WTC11 (cell line): ENCODE data around the gene LRRC27.

Source experiments
- ATF1 ChIP-seq: sonication (generic); formaldehyde crosslinking; IDR thresholded peaks from 2 replicates; pipeline ENCODE4 v1.8.1; 2023; ENCODE audit warnings: mild to moderate bottlenecking, moderate library complexity, missing genetic modification reagents
- GABPB1 ChIP-seq: sonication (generic); formaldehyde crosslinking; IDR thresholded peaks from 2 replicates; pipeline ENCODE4 v1.8.1; 2023; ENCODE audit warnings: mild to moderate bottlenecking, missing genetic modification reagents
- NR1H2 ChIP-seq: sonication (generic); formaldehyde crosslinking; IDR thresholded peaks from 2 replicates; pipeline ENCODE4 v1.9.0; 2021; ENCODE audit warnings: mild to moderate bottlenecking, moderate library complexity, missing genetic modification reagents
- SP1 ChIP-seq: sonication (generic); formaldehyde crosslinking; conservative IDR thresholded peaks from 2 replicates; pipeline ENCODE4 v1.8.1; 2022; ENCODE audit warnings: missing genetic modification reagents
- TF ChIP-seq, protein P1 (sequence below): fragments of 200-600 bp; IDR thresholded peaks from 2 replicates; pipeline ENCODE4 v1.8.0; 2022; ENCODE audit warnings: antibody characterized with exemption
- TF ChIP-seq, protein P2 (sequence below): sonication (generic); formaldehyde crosslinking; IDR thresholded peaks from 2 replicates; pipeline ENCODE4 v1.8.0; 2022; ENCODE audit warnings: mild to moderate bottlenecking, missing genetic modification reagents
- TF ChIP-seq, protein P3 (sequence below): sonication (generic); formaldehyde crosslinking; IDR thresholded peaks from 2 replicates; pipeline ENCODE4 v1.8.1; 2022; ENCODE audit warnings: low read depth, missing genetic modification reagents, borderline replicate concordance

DNA sequence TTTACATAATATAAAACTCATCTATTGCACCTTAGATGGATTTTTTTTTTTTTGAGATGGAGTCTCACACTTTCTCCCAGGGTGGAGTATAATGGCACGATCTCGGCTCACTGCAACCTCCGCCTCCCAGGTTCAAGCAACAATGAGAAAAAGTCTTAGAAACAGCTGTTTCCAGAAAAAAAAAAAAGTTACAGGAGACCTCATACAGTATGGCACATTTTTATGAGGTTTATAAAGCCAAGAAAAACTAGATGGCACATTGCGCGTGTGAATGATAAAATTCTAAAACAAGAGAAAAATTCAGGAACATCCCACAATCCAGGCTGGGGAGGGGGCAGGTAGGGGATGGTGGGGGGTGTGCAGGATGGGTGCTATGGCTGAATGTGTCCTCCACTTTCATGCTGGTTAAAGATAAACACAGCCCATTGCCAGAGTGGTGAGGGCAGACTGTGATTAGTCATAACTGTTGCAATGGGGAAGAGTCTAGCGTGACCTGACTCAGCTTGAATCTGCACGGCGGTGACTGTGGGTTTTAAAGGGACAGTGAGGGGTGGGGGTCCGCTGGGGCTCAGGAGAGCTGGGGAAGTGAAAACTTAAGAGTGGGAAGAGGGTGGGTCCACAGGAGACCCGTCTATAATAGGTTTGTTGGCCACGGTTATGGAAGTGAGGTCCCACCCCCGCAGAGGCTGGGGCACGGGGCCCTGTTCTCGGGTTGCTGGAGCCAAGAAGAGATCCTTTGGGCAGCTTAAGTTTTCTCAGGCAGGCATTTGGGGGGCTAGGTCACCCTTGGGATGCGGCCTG lies 11.9 kb upstream of the LRRC27 start:
- TF ChIP-seq, protein P1, sequence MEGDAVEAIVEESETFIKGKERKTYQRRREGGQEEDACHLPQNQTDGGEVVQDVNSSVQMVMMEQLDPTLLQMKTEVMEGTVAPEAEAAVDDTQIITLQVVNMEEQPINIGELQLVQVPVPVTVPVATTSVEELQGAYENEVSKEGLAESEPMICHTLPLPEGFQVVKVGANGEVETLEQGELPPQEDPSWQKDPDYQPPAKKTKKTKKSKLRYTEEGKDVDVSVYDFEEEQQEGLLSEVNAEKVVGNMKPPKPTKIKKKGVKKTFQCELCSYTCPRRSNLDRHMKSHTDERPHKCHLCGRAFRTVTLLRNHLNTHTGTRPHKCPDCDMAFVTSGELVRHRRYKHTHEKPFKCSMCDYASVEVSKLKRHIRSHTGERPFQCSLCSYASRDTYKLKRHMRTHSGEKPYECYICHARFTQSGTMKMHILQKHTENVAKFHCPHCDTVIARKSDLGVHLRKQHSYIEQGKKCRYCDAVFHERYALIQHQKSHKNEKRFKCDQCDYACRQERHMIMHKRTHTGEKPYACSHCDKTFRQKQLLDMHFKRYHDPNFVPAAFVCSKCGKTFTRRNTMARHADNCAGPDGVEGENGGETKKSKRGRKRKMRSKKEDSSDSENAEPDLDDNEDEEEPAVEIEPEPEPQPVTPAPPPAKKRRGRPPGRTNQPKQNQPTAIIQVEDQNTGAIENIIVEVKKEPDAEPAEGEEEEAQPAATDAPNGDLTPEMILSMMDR: no peak
- TF ChIP-seq SP1 (CRISPR knock-in tag): no peak
- TF ChIP-seq, protein P2, sequence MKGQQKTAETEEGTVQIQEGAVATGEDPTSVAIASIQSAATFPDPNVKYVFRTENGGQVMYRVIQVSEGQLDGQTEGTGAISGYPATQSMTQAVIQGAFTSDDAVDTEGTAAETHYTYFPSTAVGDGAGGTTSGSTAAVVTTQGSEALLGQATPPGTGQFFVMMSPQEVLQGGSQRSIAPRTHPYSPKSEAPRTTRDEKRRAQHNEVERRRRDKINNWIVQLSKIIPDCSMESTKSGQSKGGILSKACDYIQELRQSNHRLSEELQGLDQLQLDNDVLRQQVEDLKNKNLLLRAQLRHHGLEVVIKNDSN (CRISPR knock-in tag): no peak
- TF ChIP-seq, protein P3, sequence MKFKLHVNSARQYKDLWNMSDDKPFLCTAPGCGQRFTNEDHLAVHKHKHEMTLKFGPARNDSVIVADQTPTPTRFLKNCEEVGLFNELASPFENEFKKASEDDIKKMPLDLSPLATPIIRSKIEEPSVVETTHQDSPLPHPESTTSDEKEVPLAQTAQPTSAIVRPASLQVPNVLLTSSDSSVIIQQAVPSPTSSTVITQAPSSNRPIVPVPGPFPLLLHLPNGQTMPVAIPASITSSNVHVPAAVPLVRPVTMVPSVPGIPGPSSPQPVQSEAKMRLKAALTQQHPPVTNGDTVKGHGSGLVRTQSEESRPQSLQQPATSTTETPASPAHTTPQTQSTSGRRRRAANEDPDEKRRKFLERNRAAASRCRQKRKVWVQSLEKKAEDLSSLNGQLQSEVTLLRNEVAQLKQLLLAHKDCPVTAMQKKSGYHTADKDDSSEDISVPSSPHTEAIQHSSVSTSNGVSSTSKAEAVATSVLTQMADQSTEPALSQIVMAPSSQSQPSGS (CRISPR knock-in tag): no peak
- no peak for TF ChIP-seq NR1H2
- TF ChIP-seq ATF1: no peak
- TF ChIP-seq GABPB1 (CRISPR knock-in tag): peak; percentile 47; the same call in 1 of the 2 replicates
